ENCODE data around the gene SH3RF3.
A peak's percentile ranks its signal among the peaks of the same experiment; 100 is the strongest.

SH3RF3 gene

GRCh38 chr2:109428281-109428680 lies 299.3 kb downstream of the SH3RF3 start:
- H3K4me2 ChIP-seq (ENCODE audit: insufficient read depth, low read length, poor library complexity, severe bottlenecking), result no peak overlapping the region
- WGBS, 2 donors (ENCODE audit: extremely low coverage in 2 of 2, insufficient read length in 2 of 2, insufficient replicate concordance in 1 of 2), result no CpG with 5 or more reads among the region's 12 CpGs
- no peak overlapping the region for H2AFZ ChIP-seq (ENCODE audit: low read length)
- H3K18ac ChIP-seq (ENCODE audit: low read length), result no peak overlapping the region
- H2AK5ac ChIP-seq (ENCODE audit: low read depth, low read length), result no peak overlapping the region
- H2BK5ac ChIP-seq (ENCODE audit: low read length), result no peak overlapping the region
- H3K4me1 ChIP-seq (ENCODE audit: control insufficient read depth in 2 of 2, insufficient read depth in 1 of 2, low read depth in 1 of 2, low read length in 2 of 2), result peaks cover 0 to 2% of the 10 kb centered on the region in 2 donors
- H2BK12ac ChIP-seq (ENCODE audit: low read length), result no peak overlapping the region
- no peak overlapping the region for H2BK15ac ChIP-seq (ENCODE audit: low read length)
- H3K27ac ChIP-seq (replicated peaks; ENCODE audit: low read length), result no peak overlapping the region
- H3K27me3 ChIP-seq (ENCODE audit: control insufficient read depth in 3 of 3, insufficient read depth in 3 of 3, low read depth in 1 of 3, low read length in 3 of 3), result no peaks in the 10 kb centered on the region
- no peak overlapping the region for H2BK120ac ChIP-seq (ENCODE audit: low read depth, low read length)
- H3K79me1 ChIP-seq (ENCODE audit: low read depth, low read length), result no peaks in the 10 kb centered on the region
- no peak overlapping the region for H3K9ac ChIP-seq (ENCODE audit: low read depth, low read length, poor library complexity)
- H3K36me3 ChIP-seq (replicated peaks in 1 of 2; ENCODE audit: control insufficient read depth in 2 of 2, insufficient read depth in 2 of 2, low read length in 2 of 2), result peaks cover 0 to 3% of the 10 kb centered on the region in 2 donors
- H3K14ac ChIP-seq (ENCODE audit: low read length), result no peak overlapping the region
- H4K8ac ChIP-seq (ENCODE audit: low read depth, low read length), result no peak overlapping the region
- no peak overlapping the region for H4K91ac ChIP-seq (ENCODE audit: low read depth, low read length, poor library complexity)
- DNase-seq (ENCODE audit: low spot score), result no peak
- H3K23ac ChIP-seq (ENCODE audit: low read depth, low read length, poor library complexity), result no peak overlapping the region
- H3K9me3 ChIP-seq (replicated peaks in 1 of 2; ENCODE audit: control insufficient read depth in 2 of 2, insufficient read depth in 1 of 2, low read depth in 1 of 2, low read length in 2 of 2), result peaks cover 0 to 3% of the 10 kb centered on the region in 2 donors
- H3K4ac ChIP-seq (ENCODE audit: low read length), result no peak overlapping the region
- no peak overlapping the region for H3K4me3 ChIP-seq (ENCODE audit: low read length in 2 of 2)

- WGBS, 2 donors (ENCODE audit: extremely low coverage in 2 of 2, insufficient read length in 2 of 2, insufficient replicate concordance in 1 of 2), result no CpG with 5 or more reads among the region's 19 CpGs
Measured at GRCh38 chr2:109428841-109429566, 300.0 kb downstream of the SH3RF3 start.

GRCh38 chr2:109429567-109430328 lies 300.7 kb downstream of the SH3RF3 start:
- Histone ChIP-seq H3K23ac (ENCODE audit: low read depth, low read length, poor library complexity) (no peak overlapping the region), H2BK12ac (ENCODE audit: low read length) (no peak overlapping the region), H4K8ac (ENCODE audit: low read depth, low read length) (no peak overlapping the region), H3K14ac (ENCODE audit: low read length) (peak overlapping the region; percentile 1), H4K91ac (ENCODE audit: low read depth, low read length, poor library complexity) (no peak overlapping the region), H3K4ac (ENCODE audit: low read length) (no peak overlapping the region), H3K27ac (replicated peaks; ENCODE audit: low read length) (no peak overlapping the region), H3K9ac (ENCODE audit: low read depth, low read length, poor library complexity) (peak overlapping the region; percentile 54), H2AK5ac (ENCODE audit: low read depth, low read length) (peak overlapping the region; percentile 40), H3K4me3 (ENCODE audit: low read length in 2 of 2) (no peak overlapping the region), H3K4me1 (ENCODE audit: control insufficient read depth in 2 of 2, insufficient read depth in 1 of 2, low read depth in 1 of 2, low read length in 2 of 2) (peaks cover 0 to 2% of the 10 kb centered on the region in 2 donors), H3K36me3 (replicated peaks in 1 of 2; ENCODE audit: control insufficient read depth in 2 of 2, insufficient read depth in 2 of 2, low read length in 2 of 2) (peaks cover 0 to 3% of the 10 kb centered on the region in 2 donors), H2BK15ac (ENCODE audit: low read length) (peak overlapping the region; percentile 93), H3K9me3 (replicated peaks in 1 of 2; ENCODE audit: control insufficient read depth in 2 of 2, insufficient read depth in 1 of 2, low read depth in 1 of 2, low read length in 2 of 2) (peaks cover 0 to 3% of the 10 kb centered on the region in 2 donors), H3K27me3 (ENCODE audit: control insufficient read depth in 3 of 3, insufficient read depth in 3 of 3, low read depth in 1 of 3, low read length in 3 of 3) (no peaks in the 10 kb centered on the region), H3K4me2 (ENCODE audit: insufficient read depth, low read length, poor library complexity, severe bottlenecking) (no peak overlapping the region), H3K18ac (ENCODE audit: low read length) (peak overlapping the region; percentile 79), H2BK5ac (ENCODE audit: low read length) (no peak overlapping the region), H2AFZ (ENCODE audit: low read length) (no peak overlapping the region), H2BK120ac (ENCODE audit: low read depth, low read length) (no peak overlapping the region), H3K79me1 (ENCODE audit: low read depth, low read length) (no peaks in the 10 kb centered on the region)
- WGBS, 2 donors (ENCODE audit: extremely low coverage in 2 of 2, insufficient read length in 2 of 2, insufficient replicate concordance in 1 of 2), result no CpG with 5 or more reads among the region's 18 CpGs
- no peak for DNase-seq (ENCODE audit: low spot score)

More at GRCh38 chr2:109428841-109429566, 300.0 kb downstream of the SH3RF3 start:
- no peak for DNase-seq (ENCODE audit: low spot score)
- H3K9me3 ChIP-seq (replicated peaks in 1 of 2; ENCODE audit: control insufficient read depth in 2 of 2, insufficient read depth in 1 of 2, low read depth in 1 of 2, low read length in 2 of 2), result peaks cover 0 to 3% of the 10 kb centered on the region in 2 donors
- no peak overlapping the region for H2BK5ac ChIP-seq (ENCODE audit: low read length)
- H2BK120ac ChIP-seq (ENCODE audit: low read depth, low read length), result no peak overlapping the region
- H2AFZ ChIP-seq (ENCODE audit: low read length), result no peak overlapping the region
- H2AK5ac ChIP-seq (ENCODE audit: low read depth, low read length), result no peak overlapping the region
- no peak overlapping the region for H3K27ac ChIP-seq (replicated peaks; ENCODE audit: low read length)
- no peaks in the 10 kb centered on the region for H3K79me1 ChIP-seq (ENCODE audit: low read depth, low read length)
- peak overlapping the region; percentile 6 for H4K8ac ChIP-seq (ENCODE audit: low read depth, low read length)
- peaks cover 0 to 2% of the 10 kb centered on the region in 2 donors for H3K4me1 ChIP-seq (ENCODE audit: control insufficient read depth in 2 of 2, insufficient read depth in 1 of 2, low read depth in 1 of 2, low read length in 2 of 2)
- H3K9ac ChIP-seq (ENCODE audit: low read depth, low read length, poor library complexity), result peak overlapping the region; percentile 54
- no peaks in the 10 kb centered on the region for H3K27me3 ChIP-seq (ENCODE audit: control insufficient read depth in 3 of 3, insufficient read depth in 3 of 3, low read depth in 1 of 3, low read length in 3 of 3)
- peak overlapping the region; percentile 93 for H2BK15ac ChIP-seq (ENCODE audit: low read length)
- no peak overlapping the region for H3K4ac ChIP-seq (ENCODE audit: low read length)
- no peak overlapping the region for H4K91ac ChIP-seq (ENCODE audit: low read depth, low read length, poor library complexity)
- H3K14ac ChIP-seq (ENCODE audit: low read length), result peak overlapping the region; percentile 58
- peak overlapping the region; percentile 45 for H3K18ac ChIP-seq (ENCODE audit: low read length)
- H3K36me3 ChIP-seq (replicated peaks in 1 of 2; ENCODE audit: control insufficient read depth in 2 of 2, insufficient read depth in 2 of 2, low read length in 2 of 2), result peaks cover 0 to 3% of the 10 kb centered on the region in 2 donors
- H3K4me3 ChIP-seq (ENCODE audit: low read length in 2 of 2), result no peak overlapping the region
- peak overlapping the region; percentile 28 for H3K23ac ChIP-seq (ENCODE audit: low read depth, low read length, poor library complexity)
- H3K4me2 ChIP-seq (ENCODE audit: insufficient read depth, low read length, poor library complexity, severe bottlenecking), result no peak overlapping the region
- H2BK12ac ChIP-seq (ENCODE audit: low read length), result no peak overlapping the region

GRCh38 chr2:109430329-109430636 lies 301.3 kb downstream of the SH3RF3 start:
- Histone ChIP-seq H3K27me3 (ENCODE audit: control insufficient read depth in 3 of 3, insufficient read depth in 3 of 3, low read depth in 1 of 3, low read length in 3 of 3) (no peaks in the 10 kb centered on the region), H3K4me1 (ENCODE audit: control insufficient read depth in 2 of 2, insufficient read depth in 1 of 2, low read depth in 1 of 2, low read length in 2 of 2) (peaks cover 0 to 2% of the 10 kb centered on the region in 2 donors), H4K8ac (ENCODE audit: low read depth, low read length) (no peak overlapping the region), H3K14ac (ENCODE audit: low read length) (no peak overlapping the region), H3K23ac (ENCODE audit: low read depth, low read length, poor library complexity) (no peak overlapping the region), H2AK5ac (ENCODE audit: low read depth, low read length) (no peak overlapping the region), H3K4me3 (ENCODE audit: low read length in 2 of 2) (no peak overlapping the region), H2BK5ac (ENCODE audit: low read length) (no peak overlapping the region), H3K9ac (ENCODE audit: low read depth, low read length, poor library complexity) (no peak overlapping the region), H3K36me3 (replicated peaks in 1 of 2; ENCODE audit: control insufficient read depth in 2 of 2, insufficient read depth in 2 of 2, low read length in 2 of 2) (peaks cover 0 to 3% of the 10 kb centered on the region in 2 donors), H2BK12ac (ENCODE audit: low read length) (no peak overlapping the region), H3K4me2 (ENCODE audit: insufficient read depth, low read length, poor library complexity, severe bottlenecking) (no peak overlapping the region), H3K79me1 (ENCODE audit: low read depth, low read length) (no peaks in the 10 kb centered on the region), H2BK15ac (ENCODE audit: low read length) (no peak overlapping the region), H3K9me3 (replicated peaks in 1 of 2; ENCODE audit: control insufficient read depth in 2 of 2, insufficient read depth in 1 of 2, low read depth in 1 of 2, low read length in 2 of 2) (peaks cover 0 to 3% of the 10 kb centered on the region in 2 donors), H3K27ac (replicated peaks; ENCODE audit: low read length) (no peak overlapping the region), H3K18ac (ENCODE audit: low read length) (no peak overlapping the region), H3K4ac (ENCODE audit: low read length) (no peak overlapping the region), H2AFZ (ENCODE audit: low read length) (no peak overlapping the region), H2BK120ac (ENCODE audit: low read depth, low read length) (no peak overlapping the region), H4K91ac (ENCODE audit: low read depth, low read length, poor library complexity) (no peak overlapping the region)
- no peak for DNase-seq (ENCODE audit: low spot score)
- WGBS, 2 donors (ENCODE audit: extremely low coverage in 2 of 2, insufficient read length in 2 of 2, insufficient replicate concordance in 1 of 2), result 92% methylated on average over 1 of the region's 5 CpGs; no CpG with 5 or more reads in 1 of the 2 donors
